K562 (cell line): ENCODE results near the gene DNAJB7. TPM values are rescaled to one million over a fixed set of nuclear protein-coding genes. Genes with fewer than 3 reads are reported as not detected.

Experiments
- ATF3 ChIP-seq, 2 experiments: fragments of 450-650 bp in 1 of 2; sonication (generic) in 1 of 2; formaldehyde crosslinking in 1 of 2; IDR thresholded peaks in 1 of 2; conservative IDR thresholded peaks in 1 of 2; 2 replicates each; pipeline versions ENCODE4 v1.6.1 to v1.8.1; 2016 to 2023; ENCODE audit warnings: mild to moderate bottlenecking in 2 of 2, moderate library complexity in 2 of 2, inconsistent platforms in 1 of 2, missing genetic modification reagents in 1 of 2
- CCAR2 ChIP-seq: fragments of 200-400 bp; formaldehyde crosslinking; IDR thresholded peaks from 2 replicates; pipeline ENCODE4 v1.6.1; 2017; ENCODE audit warnings: mild to moderate bottlenecking, low read depth, low read length
- CSDE1 ChIP-seq, 2 experiments: fragments of 450-650 bp; IDR thresholded peaks; 2 replicates each; pipeline ENCODE4 v1.6.1; 2016; ENCODE audit warnings: mild to moderate bottlenecking in 1 of 2
- DPF2 ChIP-seq: fragments of 450-650 bp; IDR thresholded peaks from 2 replicates; pipeline ENCODE4 v1.6.1; 2016
- EWSR1 ChIP-seq: fragments of 450-650 bp; IDR thresholded peaks from 2 replicates; pipeline ENCODE4 v1.6.1; 2018; ENCODE audit warnings: borderline replicate concordance, mild to moderate bottlenecking, low read depth, moderate library complexity; ENCODE audit not compliant: partially characterized antibody
- FIP1L1 ChIP-seq: fragments of 200-400 bp; formaldehyde crosslinking; IDR thresholded peaks from 2 replicates; pipeline ENCODE4 v1.6.1; 2018; ENCODE audit warnings: mild to moderate bottlenecking, low read depth, low read length; ENCODE audit not compliant: poor library complexity, severe bottlenecking
- HNRNPLL ChIP-seq: fragments of 200-400 bp; formaldehyde crosslinking; IDR thresholded peaks from 2 replicates; pipeline ENCODE4 v1.6.1; 2017; ENCODE audit warnings: low read length, low read depth, mild to moderate bottlenecking; ENCODE audit not compliant: poor library complexity, severe bottlenecking
- MAFG ChIP-seq: fragments of 450-650 bp; conservative IDR thresholded peaks from 2 replicates; pipeline ENCODE4 v1.6.1; 2016; ENCODE audit warnings: missing genetic modification characterization, missing compliant biosample characterization
- NFE2 ChIP-seq: IDR thresholded peaks from 2 replicates; pipeline ENCODE4 v1.6.1; 2014; ENCODE audit warnings: antibody characterized with exemption, low read depth
- POLR2B ChIP-seq: fragments of 450-650 bp; IDR thresholded peaks from 2 replicates; pipeline ENCODE4 v1.6.1; 2018; ENCODE audit warnings: low read depth; ENCODE audit not compliant: partially characterized antibody
- PPARD ChIP-seq: fragments of 250-450 bp; sonication (Bioruptor Pico); IDR thresholded peaks from 2 replicates; pipeline ENCODE4 v1.8.0; 2022; ENCODE audit warnings: inconsistent platforms, mild to moderate bottlenecking, moderate library complexity
- TRIM28 ChIP-seq: fragments of 450-650 bp; IDR thresholded peaks from 2 replicates; pipeline ENCODE4 v1.6.1; 2017
- UBTF ChIP-seq, 2 experiments: IDR thresholded peaks; 2 replicates each; pipeline ENCODE4 v1.6.1; 2012; ENCODE audit warnings: improper control_type of control experiment in 2 of 2, low read depth in 2 of 2, low read length in 2 of 2, borderline replicate concordance in 1 of 2
- YY1 ChIP-seq, 3 experiments: IDR thresholded peaks; 2 replicates each; pipeline ENCODE4 v1.6.1; 2011; ENCODE audit warnings: low read length in 2 of 3, mild to moderate bottlenecking in 2 of 3, moderate library complexity in 2 of 3, borderline replicate concordance in 1 of 3, control low read depth in 1 of 3, low read depth in 1 of 3; ENCODE audit not compliant: insufficient read depth in 3 of 3, insufficient replicate concordance in 2 of 3, control insufficient read depth in 1 of 3, insufficient read length in 1 of 3; ENCODE audit errors: extremely low read depth in 1 of 3
- ZNF23 ChIP-seq: fragments of 250-450 bp; sonication (Bioruptor Pico); IDR thresholded peaks from 2 replicates; pipeline ENCODE4 v1.4.0; 2020; ENCODE audit warnings: mild to moderate bottlenecking
- ZNF609 ChIP-seq: sonication (generic); formaldehyde crosslinking; IDR thresholded peaks from 2 replicates; pipeline ENCODE4 v1.8.1; 2023; ENCODE audit warnings: missing genetic modification reagents, mild to moderate bottlenecking, borderline replicate concordance
- ZZZ3 ChIP-seq: fragments of 450-650 bp; IDR thresholded peaks from 2 replicates; pipeline ENCODE4 v1.6.1; 2016; ENCODE audit warnings: antibody characterized with exemption, mild to moderate bottlenecking, moderate library complexity
- polyA plus RNA-seq, 8 experiments: library from polyadenylated mRNA; depleted of rRNA in 4 of 8; stranded (reverse) in 5 of 8; unstranded in 3 of 8; fragments of >200 nt; fragmentation: Nextera tagmentation in 2 of 8; fragmentation: Illumina TruSeq in 1 of 8; extraction: Ambion mirVana in 2 of 8; extraction: Trizol in 1 of 8; gene quantifications; 2 replicates each; pipeline versions ENCODE4 v1.2.1 to v1.2.3, GENCODE V29; 2011 to 2014; ENCODE audit warnings: inconsistent platforms in 1 of 8, missing spikeins in 1 of 8
- total RNA-seq, 7 experiments: library from RNA; depleted of rRNA in 6 of 7; stranded (reverse); fragments of >200 nt in 6 of 7; fragmentation: Illumina TruSeq in 2 of 7; extraction: Trizol in 2 of 7; gene quantifications; 2 replicates each; pipeline versions ENCODE4 v1.2.1 to v1.2.3, GENCODE V29; 2011 to 2021; ENCODE audit warnings: low replicate concordance in 1 of 7
- TF ChIP-seq, protein P1 (sequence below): conservative IDR thresholded peaks from 2 replicates; pipeline ENCODE4 v1.6.1; 2011; ENCODE audit warnings: low read depth, mild to moderate bottlenecking, low read length; ENCODE audit not compliant: control insufficient read depth

The DNAJB7 gene
- total and polyA plus RNA-seq, 9 of the 15 experiments (the other 6 are each of a cell fraction or from before 2014, with no cell fraction given), result 0.13 to 0.21 TPM; not detected in 7

DNA sequence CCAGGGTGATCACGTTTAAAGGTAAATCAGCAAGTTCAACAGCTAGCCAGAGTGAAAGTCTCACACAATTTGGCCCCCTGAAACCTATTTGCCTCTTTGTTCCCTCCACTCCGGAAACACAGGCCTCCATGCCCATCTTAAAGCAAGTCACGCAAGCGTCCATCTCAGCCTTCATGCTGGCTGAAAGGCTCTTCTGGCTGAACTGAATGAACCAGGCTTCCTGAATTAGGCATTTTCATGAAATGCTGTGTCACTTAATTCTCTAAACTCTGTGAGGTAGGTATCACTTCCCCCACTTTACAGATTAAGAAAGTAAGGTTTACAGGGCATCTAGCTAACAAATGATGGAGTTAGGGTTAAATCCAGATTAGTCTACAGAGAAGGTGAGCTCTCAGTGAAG, 44.2 kb downstream of the DNAJB7 start (continued):
- TF ChIP-seq, protein P1, sequence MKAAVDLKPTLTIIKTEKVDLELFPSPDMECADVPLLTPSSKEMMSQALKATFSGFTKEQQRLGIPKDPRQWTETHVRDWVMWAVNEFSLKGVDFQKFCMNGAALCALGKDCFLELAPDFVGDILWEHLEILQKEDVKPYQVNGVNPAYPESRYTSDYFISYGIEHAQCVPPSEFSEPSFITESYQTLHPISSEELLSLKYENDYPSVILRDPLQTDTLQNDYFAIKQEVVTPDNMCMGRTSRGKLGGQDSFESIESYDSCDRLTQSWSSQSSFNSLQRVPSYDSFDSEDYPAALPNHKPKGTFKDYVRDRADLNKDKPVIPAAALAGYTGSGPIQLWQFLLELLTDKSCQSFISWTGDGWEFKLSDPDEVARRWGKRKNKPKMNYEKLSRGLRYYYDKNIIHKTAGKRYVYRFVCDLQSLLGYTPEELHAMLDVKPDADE, result no peak
- TF ChIP-seq DPF2 (no peak), MAFG (tag) (peak; percentile 35; the same call in 1 of the 2 replicates), POLR2B (no peak), HNRNPLL (peak; percentile 35), ATF3 (IDR thresholded peaks at IDR 0.05) (no peak), ATF3 (CRISPR knock-in tag; conservative IDR thresholded peaks at IDR 0.05) (no peak), YY1 (IDR thresholded peaks at IDR 0.05; ENCODE audit: borderline replicate concordance in 1 of 3, control insufficient read depth in 1 of 3, extremely low read depth in 1 of 3, insufficient read depth in 3 of 3, insufficient read length in 1 of 3, insufficient replicate concordance in 2 of 3, low read depth in 1 of 3, low read length in 2 of 3) (peak in 1 of 3 experiments; percentile 43), ZNF23 (CRISPR knock-in tag) (no peak), PPARD (CRISPR knock-in tag) (no peak), TRIM28 (no peak), ZNF609 (CRISPR knock-in tag) (no peak), ZZZ3 (no peak), UBTF (IDR thresholded peaks at IDR 0.05; ENCODE audit: borderline replicate concordance in 1 of 2, low read depth in 2 of 2, low read length in 2 of 2) (no peak), CCAR2 (no peak), NFE2 (0 out of 2 replicates have a peak, but pooled peaks have one; percentile 20), EWSR1 (no peak), CSDE1 (IDR thresholded peaks at IDR 0.05) (no peak), FIP1L1 (no peak)
